Stimulated activated CD4-positive, alpha-beta T cell treated with anti-CD3 and anti-CD28 coated beads, Interleukin-2, amount 100 ng/mL, for 24 hours (primary cell): Measurements from ENCODE around the gene NVL.
A peak's percentile ranks its signal among the peaks of the same experiment; 100 is the strongest.
"Not testable (repeated sequence)": the region's sequence is repeated elsewhere in the genome, so short reads cannot be mapped to it uniquely, and the experiment has no call there.

Source experiments
- DNase-seq, 2 donors: peaks; one replicate each; pipeline ENCODE4 v3.0.0-alpha.2; 2020

The NVL gene

DNA sequence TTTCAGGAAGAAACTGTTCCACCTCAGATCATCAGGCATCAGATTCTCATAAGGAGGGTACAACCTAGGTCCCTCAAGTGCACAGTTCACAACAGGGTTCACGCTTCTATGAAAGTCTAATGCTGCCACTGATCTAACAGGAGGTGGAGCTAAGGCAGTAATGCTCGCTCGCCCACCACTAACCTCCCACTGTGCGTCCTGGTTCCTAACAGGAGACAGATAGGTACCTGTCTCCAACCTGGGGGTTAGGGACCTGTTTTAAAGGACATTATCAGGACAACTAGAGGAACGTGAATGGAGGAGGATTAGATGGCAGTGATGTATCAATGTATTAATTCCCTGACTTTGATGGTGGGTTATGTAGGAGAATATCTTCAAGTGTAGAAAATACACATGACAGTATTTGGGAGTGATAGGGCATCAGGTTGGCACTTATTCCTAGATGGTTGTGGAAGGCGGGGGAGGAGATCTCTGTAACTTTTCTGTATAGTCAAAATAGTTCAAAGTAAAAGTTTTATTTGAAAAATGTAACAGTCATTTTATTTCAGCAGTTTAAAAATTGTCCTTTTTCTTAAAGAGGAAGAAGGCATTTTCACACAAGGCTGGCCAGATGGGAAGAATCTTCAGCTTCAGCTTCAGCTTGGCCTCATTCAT lies 103.0 kb downstream of the NVL start:
- no peak for DNase-seq

DNA sequence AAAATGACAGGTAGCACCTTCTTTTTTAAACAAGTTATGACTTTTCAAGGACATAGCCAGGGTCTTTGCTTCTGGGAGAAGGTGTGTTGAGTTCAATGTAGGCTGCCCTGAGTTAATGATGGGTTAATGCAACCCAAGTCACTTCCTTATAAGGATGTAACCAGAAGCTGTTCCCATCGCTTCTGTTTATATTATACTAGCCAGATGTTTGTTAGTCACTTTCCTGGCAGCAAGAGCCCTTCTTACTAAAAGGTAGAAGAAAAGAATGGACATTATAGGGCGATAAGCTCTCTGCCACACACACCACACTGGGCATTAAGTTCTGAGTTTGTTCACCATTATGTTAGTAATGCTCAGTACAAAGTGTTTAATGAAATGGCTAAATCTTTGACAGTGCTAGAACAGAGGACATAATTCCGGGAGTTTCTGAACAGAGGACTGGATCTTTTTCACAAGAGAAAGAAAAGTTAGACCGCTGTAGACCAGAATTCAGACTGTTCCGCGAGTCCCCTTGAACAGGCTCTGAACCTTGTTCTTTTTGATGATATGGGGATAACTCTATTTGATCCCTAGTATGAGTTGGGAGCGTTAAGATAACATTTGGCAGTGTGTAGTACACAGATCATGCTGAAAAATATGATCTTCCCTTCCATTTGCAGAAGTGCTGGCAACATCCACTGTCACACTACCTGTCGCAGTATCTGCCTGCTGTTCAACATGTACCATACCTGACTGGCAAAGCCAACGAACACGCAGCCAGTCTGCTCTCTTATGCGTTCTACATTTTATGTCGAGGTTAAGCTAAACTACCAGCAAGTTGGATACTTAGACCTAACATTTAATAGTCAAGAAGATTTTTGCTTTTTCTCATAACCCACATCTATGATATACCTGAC lies 105.9 kb downstream of the NVL start:
- DNase-seq = no peak

DNA sequence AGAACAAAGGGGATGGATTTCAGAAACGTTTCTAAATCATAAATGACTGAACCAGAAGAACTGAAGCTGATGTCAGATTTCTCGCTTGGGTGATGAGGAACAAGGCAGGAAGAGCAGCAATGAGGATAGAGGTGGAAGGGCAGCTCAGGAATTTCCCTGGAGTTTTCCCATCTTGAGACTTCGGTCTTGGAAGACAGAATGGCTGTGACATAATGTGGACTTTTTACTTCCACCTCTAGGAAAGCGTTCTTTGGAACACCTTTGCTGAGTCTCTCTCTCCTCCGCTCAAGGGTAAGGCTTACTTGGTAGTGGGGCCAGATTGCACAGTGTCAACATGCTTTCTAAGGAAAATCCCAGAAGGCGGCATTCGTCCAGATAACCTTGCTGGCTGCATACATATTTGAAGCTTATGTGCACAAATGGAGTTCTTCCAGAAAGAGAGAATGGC lies 110.3 kb downstream of the NVL start:
- DNase-seq = no peak

DNA sequence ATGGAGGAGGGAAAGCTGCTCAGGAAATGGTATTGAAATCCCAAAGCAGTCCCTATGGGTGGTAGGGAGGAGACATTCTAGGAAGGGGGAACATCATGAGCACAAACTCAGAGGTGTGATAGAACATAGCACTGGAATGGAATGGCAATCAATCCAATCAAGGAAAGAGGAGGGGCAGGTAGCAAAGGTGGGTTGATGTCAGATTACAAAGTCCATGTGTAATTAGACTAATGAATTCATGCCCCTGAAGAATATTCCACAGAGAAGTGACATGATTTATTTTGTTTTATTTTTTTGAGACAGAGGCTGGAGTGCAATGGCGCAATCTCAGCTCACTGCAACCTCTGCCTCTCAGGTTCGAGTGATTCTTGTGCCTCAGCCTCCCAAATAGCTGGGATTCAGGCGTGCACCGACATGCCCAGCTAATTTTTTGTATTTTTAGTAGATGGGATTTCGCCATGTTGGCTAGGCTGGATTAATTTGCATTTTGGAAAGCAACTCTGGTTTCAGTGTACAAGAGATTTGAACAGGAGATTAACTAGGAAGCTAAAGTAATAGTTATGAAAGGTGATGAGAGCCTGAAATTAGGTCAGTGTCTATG lies 110.9 kb downstream of the NVL start:
- no peak for DNase-seq

DNA sequence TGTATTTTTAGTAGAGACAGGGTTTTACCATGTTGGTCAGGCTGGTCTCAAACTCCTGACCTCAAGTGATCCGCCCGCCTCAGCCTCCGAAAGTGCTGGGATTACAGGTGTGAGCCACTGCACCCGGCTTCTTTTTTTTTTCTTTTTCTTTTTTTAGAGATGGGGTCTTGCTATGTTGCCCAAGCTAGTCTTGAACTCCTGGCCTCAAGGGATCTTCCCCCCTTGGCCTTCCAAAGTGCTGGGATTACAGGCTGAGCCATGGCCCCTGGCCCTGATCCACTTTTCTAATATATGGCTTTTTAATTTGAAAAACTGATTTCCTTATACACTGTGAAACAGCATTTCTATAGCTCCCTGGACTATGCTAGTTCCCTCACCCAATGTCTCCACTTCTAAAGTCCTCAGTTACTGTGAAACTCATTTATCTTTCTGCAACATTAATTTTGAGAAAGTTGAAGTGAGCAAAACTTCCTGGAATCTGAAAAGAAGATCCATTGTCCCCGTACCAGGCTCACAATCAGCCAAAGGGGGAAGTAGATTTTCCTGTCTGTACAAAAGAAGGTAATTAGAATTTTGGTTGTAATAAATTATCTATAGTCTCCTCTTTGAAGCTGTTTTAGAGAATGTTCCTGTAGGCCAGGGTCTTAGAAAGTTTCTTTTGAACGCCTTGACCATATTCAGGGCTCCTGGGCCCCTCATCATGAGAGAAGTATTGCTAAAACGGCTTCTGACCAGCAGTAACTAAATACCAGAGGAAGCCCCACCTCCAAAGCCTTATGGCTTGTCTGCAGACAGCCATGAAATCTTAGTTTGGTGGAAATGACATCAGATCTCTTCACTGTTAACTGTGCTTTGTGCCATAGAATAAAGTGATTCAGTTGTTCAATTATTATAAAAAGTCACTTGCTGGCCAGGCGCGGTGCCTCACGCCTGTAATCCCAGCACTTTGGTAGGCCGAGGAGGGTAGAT lies 112.0 kb downstream of the NVL start:
- no peak for DNase-seq

DNA sequence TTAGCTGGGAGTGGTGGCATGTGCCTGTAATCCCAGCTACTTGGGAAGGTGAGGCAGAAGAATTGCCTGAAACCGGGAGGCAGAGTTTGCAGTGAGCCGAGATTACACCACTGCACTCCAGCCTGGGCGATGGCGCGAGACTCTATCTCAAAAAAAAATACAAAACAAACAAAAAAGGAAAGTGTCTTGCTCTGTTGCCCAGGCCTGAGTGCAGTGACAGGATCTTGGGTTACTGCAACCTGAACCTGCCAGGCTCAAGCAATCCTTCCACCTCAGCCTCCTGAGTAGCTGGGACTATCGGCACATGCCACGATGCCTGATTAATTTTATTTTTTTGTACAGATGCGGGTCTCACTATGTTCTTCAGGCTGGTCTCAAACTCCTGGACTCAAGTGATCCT lies 113.6 kb downstream of the NVL start:
- no peak for DNase-seq

DNA sequence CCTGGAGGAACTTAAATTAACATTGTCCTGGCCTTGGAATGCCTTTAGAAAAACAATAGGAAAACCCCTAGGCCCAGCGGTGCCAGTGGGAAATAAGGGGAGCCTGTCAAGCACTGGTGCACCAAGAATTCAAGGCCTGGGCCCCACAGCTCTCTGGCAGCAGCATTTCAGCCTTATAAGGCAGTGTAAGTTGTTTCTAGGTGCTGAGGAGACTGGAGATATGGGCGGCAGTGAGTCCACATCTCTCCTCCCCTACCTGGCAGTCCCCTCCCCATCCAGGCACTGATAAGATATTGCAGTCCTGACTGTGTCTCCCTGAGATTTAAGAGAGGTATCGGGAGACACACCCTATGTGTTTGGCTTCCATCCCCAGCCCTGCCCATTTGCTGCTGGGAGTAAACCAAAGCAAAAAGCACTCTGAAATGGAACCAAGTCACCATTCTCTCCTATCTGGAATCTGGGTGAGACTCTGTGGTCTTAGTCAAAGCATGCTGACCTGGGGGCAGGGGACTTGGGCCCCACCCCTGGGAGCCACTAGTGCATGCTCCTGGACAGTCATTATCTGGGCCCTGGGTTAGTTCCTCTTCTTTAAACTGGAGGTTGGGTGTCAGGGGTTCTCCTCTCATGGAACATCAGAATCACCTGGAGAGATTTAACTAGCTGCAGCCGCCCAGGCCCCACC lies 116.4 kb downstream of the NVL start:
- DNase-seq = no peak

DNA sequence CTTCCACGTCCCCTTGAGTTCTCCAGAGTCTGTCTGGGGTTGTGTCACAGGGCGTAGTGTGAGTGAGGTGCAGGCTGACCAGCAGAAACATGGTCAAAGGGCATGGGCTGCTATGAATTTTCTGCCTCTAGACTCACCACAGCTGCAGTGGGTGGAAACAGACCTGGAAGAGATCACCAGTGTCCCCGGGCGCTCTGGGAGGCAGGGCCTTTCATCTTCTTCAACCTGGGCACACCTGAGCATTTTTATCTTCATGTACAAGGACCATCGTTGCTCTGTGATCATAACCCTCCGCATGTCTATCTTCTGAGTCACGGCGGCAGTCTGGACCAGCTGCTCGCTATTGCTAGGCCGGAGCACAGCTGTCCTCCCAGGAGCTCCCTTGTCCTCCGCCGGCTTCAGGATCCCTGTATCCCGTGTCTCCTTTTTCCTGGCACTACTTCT lies 117.3 kb downstream of the NVL start:
- no peak for DNase-seq

DNA sequence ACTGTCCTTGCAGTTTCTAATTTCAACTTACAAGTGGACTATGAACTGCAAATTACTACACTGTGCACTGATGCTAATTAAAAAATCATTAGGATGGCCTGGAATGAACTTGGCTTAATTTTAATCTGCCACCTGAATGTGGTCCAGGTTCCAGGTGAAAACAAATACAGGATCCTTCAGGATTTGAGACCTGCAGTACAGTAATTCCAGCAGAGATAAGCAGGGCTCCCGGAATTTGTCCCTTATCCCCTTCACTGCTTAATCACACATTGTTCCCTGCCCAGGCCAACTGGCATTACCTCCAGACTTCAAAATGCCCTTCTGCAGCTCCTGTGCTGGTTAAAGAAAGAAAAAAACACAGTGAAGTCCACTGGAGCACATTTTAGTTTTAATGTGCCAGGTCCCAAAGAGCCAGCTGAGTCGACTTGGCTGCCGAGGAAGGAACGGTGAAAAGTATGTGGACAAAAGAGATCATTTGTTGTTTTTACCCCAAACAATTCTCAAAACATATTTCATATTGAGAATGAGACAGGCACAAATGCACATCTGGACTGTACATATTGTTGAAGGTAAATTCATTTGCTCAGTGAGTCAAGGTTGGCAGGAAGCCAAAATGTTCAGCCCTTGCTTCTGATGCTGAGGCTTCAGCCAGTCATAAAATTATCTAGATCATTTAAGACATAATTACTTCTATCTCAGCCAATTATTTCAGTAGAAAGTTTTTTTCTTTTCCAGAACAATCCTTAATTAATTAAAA lies 118.6 kb downstream of the NVL start:
- no peak for DNase-seq

DNA sequence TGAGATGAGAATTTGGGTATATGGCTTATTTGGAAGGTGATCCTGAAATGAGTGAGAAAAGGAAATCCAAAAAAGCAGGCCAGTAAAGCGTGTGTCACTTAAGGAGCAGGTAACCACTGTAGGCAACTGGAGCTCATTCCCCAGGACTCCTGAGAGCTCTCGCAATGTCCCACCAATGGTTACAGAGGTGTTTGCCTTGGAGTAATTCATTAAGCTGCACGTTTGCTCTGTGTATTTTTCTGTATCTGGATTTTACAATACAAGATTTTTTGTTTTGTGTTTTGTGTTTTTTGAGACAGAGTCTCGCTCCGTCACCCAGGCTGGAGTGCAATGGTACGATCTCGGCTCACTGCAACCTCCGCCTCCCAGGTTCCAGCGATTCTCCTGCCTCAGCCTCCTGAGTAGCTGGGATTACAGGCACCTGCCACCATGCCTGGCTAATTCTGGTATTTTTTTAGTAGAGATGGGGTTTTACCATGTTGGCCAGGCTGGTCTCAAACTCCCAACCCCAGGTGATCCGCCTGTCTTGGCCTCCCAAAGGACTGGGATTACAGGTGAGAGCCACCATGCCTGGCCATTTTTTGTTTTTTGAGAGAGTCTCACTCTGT lies 123.9 kb downstream of the NVL start:
- not testable (repeated sequence) for DNase-seq

DNA sequence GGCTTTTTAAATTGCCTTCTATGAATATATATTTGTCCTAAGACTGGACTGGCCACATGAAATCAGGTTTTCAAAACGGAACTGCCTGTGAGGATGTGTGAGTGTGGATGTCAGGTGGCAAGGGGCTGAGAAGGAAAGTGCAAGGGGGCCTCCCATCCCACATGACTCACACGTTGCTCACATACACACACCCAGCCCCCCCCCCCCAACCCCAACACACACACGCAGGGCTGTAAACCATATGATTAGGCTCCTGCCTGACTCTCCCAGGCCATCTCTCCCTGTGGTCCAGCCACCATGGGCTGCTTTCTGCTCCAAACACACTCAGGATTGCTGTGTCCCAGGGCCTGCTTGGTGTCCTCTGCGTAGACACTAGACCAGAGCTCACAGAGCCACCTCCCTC lies 124.5 kb downstream of the NVL start:
- peak; percentile 29 to 48 for DNase-seq

DNA sequence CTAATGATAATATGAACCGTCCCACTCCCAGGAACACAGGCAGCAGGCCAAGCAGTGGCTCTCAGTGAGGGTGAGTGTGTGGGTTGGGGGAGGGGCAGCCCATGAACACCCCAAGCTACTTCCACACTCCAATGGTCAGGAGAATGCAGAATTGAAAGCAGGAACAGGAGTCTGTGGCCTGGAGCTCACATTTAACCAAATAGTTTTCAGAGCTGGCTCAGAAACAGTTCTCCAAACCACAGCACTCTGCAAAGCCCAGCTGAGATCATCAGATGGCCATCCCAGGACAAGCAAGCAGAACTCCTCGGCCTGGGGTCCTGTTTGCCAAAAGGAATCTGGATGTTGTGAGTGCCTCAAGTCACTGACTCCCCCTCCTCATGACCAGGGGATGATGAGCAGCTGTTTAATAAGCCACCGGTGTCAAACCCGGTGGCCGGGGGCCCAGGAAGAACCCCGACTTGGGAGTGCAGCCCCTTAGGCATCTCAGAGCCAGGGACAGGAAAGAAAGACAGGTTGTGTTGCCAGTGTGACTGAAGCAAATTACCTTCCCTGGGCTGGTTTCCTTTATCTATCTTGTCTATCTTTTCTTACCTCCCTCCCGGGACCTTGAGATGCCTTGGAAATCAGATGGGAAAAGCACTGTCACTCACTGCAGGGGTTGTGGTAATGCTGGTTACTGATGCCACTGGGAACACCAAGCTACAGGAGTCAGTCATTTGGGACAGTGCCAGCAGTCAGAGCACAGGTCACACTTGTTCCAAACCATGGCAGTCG lies 126.5 kb downstream of the NVL start:
- DNase-seq = no peak

DNA sequence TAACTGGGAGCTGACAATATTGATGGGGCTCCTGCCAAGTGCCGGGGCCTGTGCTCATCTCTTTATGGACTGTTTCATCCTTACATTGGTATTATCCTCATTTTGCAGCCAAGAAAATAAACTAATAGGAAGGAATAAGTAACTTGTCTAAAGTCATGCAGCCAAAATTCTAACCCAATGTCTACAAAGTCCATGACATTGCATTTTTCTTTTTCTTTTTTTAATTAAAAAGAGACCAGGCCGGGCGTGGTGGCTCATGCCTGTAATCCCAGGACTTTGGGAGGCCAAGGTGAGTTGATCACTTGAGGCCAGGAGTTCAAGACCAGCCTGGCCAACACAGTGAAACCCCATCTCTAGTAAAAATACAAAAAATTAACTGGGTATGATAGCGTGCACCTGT lies 128.1 kb downstream of the NVL start:
- no peak for DNase-seq

DNA sequence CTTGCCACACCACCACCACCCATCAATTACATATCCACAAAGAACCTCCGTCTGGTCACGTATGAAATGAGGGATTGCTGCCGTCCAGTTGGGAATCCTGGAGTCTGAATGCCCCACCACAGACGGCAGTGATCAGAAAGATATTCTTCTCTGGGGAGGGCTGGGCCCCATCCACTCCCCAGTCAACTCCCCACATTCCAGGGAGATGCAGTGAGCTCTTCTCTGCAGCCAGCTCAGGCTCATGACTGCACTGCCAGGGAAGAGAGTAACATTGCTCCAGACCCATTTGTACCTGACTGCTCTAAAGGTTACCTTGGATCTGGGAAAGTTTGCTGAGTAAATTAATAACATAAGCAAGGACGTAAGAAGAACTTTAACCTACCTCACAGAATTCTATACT lies 128.6 kb downstream of the NVL start:
- no peak for DNase-seq

DNA sequence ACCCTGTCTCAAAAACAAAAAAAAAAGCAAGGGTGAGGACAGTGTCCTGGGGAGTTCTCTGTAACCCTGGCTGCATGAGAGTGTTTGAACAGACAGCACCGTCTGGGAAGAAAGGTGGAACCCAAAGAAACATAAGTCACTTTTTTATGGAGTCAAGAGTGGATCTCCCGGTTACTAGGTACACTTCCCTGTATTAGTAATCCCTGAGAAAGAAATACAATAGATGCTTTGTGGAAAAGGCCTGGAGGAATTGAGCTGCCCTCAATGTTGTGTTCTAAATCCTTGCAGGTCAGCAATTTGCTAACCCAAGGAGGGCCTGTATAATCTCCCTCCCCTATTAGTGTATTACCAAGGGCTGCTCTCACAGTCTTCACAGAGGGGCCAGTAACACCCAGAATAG lies 130.3 kb downstream of the NVL start:
- no peak for DNase-seq

DNA sequence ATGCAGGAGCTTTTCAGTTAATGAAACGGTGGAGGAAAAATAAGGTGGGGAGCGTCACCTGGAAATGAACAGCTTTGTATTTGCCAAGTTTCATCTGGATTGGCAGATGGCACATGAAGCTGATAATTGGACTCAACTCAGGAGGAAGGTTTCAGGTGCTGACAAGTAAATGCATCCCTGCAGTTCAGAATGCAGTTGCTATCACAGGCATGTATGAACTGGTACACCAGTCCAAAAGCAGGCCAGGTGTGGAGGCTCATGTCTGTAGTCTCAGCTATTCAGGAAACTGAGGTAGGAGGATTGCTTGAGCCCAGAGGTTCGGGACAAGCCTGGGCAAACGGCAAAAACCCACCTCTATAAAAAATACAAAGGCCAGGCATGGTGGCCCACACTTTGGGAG lies 131.4 kb downstream of the NVL start:
- DNase-seq = no peak

DNA sequence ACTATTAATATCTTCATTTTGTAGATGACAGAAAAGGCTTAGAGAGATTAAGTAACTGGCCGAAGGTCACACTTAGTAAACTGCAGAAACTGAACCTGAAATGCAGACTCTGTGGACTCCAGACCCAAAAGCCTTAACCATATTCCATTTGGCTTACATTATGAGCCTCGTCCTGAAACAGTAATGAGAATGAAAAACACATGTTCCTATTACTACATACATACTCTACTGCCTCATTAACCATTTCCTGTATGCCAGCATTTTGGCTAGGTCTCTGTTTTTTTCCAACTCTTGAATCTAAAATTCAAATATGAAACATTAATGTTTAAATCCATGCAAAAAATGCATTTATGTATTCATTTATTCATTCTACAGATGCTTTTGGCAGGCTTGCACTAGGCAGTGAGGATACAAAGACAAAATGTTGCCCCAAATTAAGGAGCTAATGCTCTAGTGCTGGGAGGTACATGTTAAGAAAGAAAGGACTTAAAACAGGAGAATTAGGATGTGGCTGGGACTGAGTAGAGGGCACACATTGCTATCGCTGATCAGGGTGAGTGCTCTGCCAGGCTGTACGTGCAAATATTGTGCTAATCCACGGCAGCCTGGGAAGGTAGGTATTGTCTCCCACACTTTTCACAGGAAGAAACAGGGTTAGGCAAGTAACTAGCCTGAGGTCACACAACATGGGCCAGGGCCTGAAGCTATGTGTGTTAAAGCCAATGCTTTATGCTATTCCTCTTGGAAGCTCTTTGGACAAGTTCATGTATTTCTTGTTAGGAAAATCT lies 133.0 kb downstream of the NVL start:
- no peak for DNase-seq

DNA sequence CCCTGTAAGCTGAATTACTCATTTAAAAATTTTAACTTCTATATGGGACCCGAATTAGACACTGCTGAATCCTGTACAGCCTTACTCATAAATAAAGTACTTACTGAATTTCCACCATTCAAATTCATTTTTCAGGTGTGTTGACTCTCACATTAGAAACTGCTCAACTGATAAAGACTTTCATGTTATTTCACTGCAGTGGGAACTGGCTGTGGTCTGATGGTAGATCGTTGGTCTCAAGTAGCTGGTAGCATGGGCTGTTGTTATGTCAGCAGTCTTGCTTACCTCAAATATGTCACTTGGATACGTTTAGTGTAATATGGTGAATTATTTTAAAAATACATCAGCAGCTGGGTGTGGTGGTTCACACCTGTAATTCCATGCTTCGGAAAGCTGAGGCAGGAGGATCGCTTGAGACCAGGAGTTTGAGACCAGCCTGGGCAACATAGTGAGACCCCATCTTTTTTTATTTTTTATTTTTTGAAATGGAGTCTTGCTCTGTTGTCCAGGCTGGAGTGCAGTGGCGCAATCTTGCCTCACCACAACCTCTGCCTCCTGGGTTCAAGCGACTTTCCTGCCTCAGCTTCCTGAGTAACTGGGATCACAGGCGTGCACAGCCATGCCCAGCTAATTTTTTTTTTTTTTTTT lies 136.5 kb downstream of the NVL start:
- DNase-seq = no peak
